Naive B cell (primary cell): Measurements from ENCODE around the gene RGS10. TPM values are rescaled to one million over a fixed set of nuclear protein-coding genes. Genes with fewer than 3 reads are reported as not detected.
A peak's percentile ranks its signal among the peaks of the same experiment; 100 is the strongest.
"Not testable (repeated sequence)": the region's sequence is repeated elsewhere in the genome, so short reads cannot be mapped to it uniquely, and the experiment has no call there.

Experiments
- ATAC-seq, 2 donors: fragments of 150-1000 bp; cut with Tn5 transposase; 2 replicates each; pipeline ENCODE4 v1.10.0; 2021; ENCODE audit warnings: low read depth in 2 of 2, mild to moderate bottlenecking in 2 of 2, moderate library complexity in 2 of 2
- DNase-seq: peaks from one replicate; pipeline ENCODE4 v3.0.0; 2022
- H3K27ac Mint-ChIP-seq, 6 donors: one replicate each; pipeline ENCODE4 v1.8.0; 2020 to 2022; ENCODE audit warnings: mild to moderate bottlenecking in 6 of 6, mixed read lengths in 6 of 6, moderate library complexity in 5 of 6, inconsistent platforms in 2 of 6
- H3K27me3 Mint-ChIP-seq, 3 donors: one replicate each; pipeline ENCODE4 v1.8.0; 2021 to 2022; ENCODE audit warnings: mixed read lengths in 3 of 3, mild to moderate bottlenecking in 1 of 3
- H3K36me3 Mint-ChIP-seq, 2 donors: one replicate each; pipeline ENCODE4 v1.8.0; 2020 to 2022; ENCODE audit warnings: mixed read lengths in 2 of 2, inconsistent platforms in 1 of 2, mild to moderate bottlenecking in 1 of 2
- H3K4me1 Mint-ChIP-seq, 3 donors: one replicate each; pipeline ENCODE4 v1.8.0; 2020 to 2022; ENCODE audit warnings: mixed read lengths in 3 of 3, inconsistent platforms in 1 of 3, mild to moderate bottlenecking in 1 of 3, moderate library complexity in 1 of 3
- H3K4me3 Mint-ChIP-seq, 8 donors: one replicate each; pipeline ENCODE4 v1.8.0; 2020 to 2022; ENCODE audit warnings: mild to moderate bottlenecking in 8 of 8, mixed read lengths in 8 of 8, moderate library complexity in 8 of 8, inconsistent platforms in 2 of 8
- H3K9me3 Mint-ChIP-seq, 7 donors: one replicate each; pipeline ENCODE4 v1.8.0; 2020 to 2022; ENCODE audit warnings: mixed read lengths in 7 of 7, mild to moderate bottlenecking in 5 of 7, inconsistent platforms in 2 of 7, moderate library complexity in 1 of 7
- polyA plus RNA-seq, 6 donors: library from polyadenylated mRNA; unstranded; fragments of 300-500 nt; fragmentation: Illumina TruSeq; gene quantifications; one replicate each; pipeline ENCODE4 v1.2.3, GENCODE V29; 2021; ENCODE audit warnings: low read depth in 6 of 6

RGS10 gene
- polyA plus RNA-seq, 6 donors from 2014 or later: 15.0 to 25.0 (median 20.4) TPM

DNA sequence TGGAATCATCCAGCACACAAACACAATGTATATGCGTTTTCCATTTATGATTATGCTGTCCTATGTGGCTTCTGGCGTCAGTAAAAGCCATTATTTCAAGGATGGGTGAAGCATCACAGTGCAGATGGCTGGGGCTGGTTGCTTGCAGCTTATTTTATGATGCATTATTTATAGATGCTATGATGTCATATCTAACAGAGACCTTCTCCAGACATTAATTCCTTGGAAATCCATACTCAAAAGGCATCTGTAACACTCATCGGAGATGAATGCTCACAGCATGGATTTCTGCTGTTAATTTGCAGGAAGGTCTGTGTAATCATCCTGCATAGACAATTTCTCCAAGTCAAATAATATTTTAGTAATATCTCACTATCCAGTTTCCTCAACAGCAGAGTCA, 7.2 kb downstream of the RGS10 start:
- DNase-seq (no peak), ATAC-seq (no peak)
- H3K9me3 Mint-ChIP-seq: no peaks in the 10 kb centered on the region
- peaks cover 0 to 25% (median 24%) of the 10 kb centered on the region in 3 donors for H3K4me1 Mint-ChIP-seq
- H3K36me3 Mint-ChIP-seq: no peaks in the 10 kb centered on the region
- no peak overlapping the region for H3K27ac Mint-ChIP-seq
- H3K4me3 Mint-ChIP-seq: no peak overlapping the region
- H3K27me3 Mint-ChIP-seq: no peaks in the 10 kb centered on the region

DNA sequence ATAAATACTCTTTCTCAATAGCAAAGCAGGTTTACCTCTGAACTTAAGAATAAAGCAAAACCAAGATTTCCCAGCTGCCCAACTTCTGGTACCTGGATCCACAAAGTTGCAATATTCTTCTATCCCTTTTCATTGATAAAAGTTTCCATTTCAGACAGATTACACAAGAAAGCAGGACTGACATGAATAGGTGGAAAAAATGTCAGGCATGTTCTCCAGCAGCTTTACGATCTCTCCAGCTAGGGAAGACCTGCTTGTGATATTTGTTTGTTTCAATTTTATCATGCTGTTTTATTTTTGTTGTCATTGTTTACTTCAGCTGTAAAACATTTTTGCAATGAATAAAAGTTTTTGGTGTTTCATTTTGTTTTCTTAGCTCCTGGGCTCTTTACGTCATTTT, 9.0 kb downstream of the RGS10 start:
- H3K9me3 Mint-ChIP-seq: no peaks in the 10 kb centered on the region
- H3K4me1 Mint-ChIP-seq: peaks cover 0 to 14% (median 13%) of the 10 kb centered on the region in 3 donors

DNA sequence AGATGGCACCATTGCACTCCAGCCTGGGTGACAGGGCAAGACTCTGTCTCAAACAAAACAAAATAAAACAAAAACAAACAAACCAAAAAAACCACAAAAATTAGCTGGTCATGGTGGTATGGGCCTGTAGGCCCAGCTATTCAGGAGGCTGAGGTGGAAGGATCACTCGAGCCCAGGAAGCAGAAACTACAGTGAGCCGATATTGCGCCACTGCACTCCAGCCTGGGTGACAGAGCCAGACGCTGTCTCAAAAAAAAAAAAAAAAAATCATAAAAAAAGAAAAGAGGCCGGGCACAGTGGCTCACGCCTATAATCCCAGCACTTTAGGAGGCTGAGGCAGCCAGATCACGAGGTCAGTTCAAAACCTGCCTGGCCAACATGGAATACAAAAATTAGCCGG, 9.7 kb downstream of the RGS10 start:
- DNase-seq, H3K4me3 Mint-ChIP-seq, H3K9me3 Mint-ChIP-seq, ATAC-seq, H3K27me3 Mint-ChIP-seq, H3K36me3 Mint-ChIP-seq, H3K4me1 Mint-ChIP-seq: not testable (repeated sequence)
- H3K27ac Mint-ChIP-seq: peak overlapping the region in 1 of 6 donors; percentile 67

More for the DNA sequence above, 9.0 kb downstream of the RGS10 start:
- Mint-ChIP-seq H3K27me3 (no peaks in the 10 kb centered on the region), H3K27ac (no peak overlapping the region), H3K4me3 (peak overlapping the region in 1 of 8 donors; percentile 74), H3K36me3 (no peaks in the 10 kb centered on the region)
- DNase-seq: no peak
- ATAC-seq: no peak

DNA sequence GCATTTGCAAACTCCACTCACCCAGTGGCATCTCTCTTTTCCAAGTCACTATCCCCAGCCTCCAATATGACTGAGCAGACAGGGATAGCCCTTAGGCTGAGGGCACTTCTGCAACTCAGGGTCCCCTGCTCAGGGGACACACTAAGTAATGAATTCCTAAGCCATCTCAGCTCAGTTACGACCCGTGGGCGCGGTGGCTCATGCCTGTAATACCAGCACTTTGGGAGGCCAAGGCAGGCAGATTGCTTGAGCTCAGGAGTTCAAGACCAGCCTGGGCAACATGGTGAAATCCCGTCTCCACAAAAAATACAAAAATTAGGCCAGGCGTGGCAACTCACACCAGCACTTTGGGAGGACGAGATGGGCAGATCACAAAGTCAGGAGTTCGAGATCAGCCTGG, 10.3 kb downstream of the RGS10 start:
- not testable (repeated sequence) for H3K4me3 Mint-ChIP-seq, H3K27me3 Mint-ChIP-seq, H3K9me3 Mint-ChIP-seq, H3K36me3 Mint-ChIP-seq, H3K27ac Mint-ChIP-seq, ATAC-seq, H3K4me1 Mint-ChIP-seq, DNase-seq

DNA sequence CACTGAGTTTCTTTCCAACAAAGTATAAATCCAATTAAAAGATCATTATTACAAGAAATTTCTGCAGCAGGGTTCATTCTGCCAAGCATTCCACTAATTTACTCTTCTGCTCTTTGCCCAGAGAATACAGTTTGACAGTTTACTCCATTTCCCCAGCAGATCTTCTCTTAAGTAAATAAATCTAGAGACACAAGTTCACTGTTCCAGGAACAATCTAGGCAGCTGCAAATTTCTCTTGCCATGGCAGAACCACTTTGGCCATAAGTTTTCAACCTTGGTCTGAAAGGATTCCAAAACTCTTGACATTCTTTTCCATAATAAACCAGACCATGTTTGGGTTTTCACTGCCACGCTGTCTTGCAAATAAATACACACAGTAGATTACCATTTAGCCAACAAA, 11.5 kb downstream of the RGS10 start:
- Mint-ChIP-seq H3K27ac (no peak overlapping the region), H3K4me3 (no peak overlapping the region), H3K27me3 (no peaks in the 10 kb centered on the region), H3K4me1 (peaks cover 0 to 2% (median 0%) of the 10 kb centered on the region in 3 donors), H3K36me3 (no peaks in the 10 kb centered on the region), H3K9me3 (no peaks in the 10 kb centered on the region)
- no peak for DNase-seq
- no peak for ATAC-seq

DNA sequence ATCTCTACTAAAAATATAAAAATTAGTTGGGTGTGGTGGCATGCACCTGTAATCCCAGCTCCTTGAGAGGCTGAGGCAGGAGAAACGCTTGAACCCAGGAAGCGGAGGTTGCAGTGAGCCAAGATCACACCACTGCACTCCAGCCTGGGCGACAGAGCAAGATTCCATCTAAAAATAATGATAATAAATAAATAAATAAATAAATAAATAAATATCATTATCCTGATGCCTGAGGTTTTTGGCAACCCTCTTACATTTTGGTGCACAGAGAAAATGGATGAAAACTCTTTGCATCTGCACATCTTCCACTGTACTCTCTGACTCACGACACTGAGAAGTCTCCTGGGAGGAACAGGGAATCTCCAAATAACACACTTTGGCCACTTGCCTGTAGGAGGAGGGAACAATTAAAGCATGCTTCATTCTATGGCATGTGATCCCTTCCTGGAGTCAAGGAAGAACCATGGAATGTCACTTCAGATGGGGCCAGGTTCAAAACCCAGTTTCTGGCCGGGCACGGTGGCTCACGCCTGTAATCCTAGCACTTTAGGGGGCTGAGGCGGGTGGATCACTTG, 13.8 kb downstream of the RGS10 start:
- not testable (repeated sequence) for H3K27me3 Mint-ChIP-seq, H3K4me3 Mint-ChIP-seq, H3K9me3 Mint-ChIP-seq, ATAC-seq, H3K4me1 Mint-ChIP-seq, H3K27ac Mint-ChIP-seq, DNase-seq, H3K36me3 Mint-ChIP-seq

DNA sequence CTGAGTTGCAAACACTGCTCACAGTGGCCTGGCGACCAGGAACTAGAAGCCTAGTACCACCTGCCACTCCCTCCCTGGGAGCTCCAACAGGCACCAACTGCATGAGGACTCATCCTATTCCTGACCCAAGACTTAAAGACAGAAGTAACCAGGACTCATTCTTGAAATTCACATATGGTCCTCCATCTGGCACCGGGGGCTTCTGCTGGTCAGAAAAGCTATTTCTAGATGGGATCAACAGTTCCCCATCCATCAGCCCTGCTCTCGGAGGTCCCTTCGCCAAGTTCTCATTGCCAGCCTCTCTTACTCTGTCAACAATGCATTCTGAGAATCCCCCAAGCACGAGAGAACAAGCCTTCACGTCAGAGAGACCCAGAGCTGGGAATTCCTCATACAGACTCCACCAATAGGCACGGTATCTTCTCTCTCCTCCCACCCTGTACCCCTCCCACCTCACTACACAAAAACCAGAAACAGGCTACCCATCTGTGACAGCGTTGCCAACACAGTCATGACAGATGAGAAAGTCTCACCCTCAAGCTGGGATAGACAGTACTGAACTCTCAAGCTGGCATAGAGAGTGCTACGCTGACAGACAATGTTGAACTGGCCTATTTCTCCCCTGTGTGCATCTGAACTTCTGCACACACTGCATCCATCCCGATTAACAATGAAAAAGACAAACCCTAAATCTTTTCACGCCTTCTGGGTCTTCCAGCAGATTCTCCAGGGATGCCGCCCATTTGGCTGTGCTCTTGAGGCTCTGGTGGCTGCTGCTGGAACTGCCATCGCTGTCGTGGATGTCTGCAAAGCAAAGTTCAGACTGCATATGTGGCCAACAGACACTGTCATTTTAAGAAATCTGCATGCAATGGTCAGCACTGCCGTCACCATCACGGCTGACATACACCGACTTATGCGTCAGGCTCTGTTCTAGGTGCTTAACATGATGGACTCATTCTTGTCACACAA, 15.6 kb downstream of the RGS10 start:
- no peak overlapping the region for H3K4me3 Mint-ChIP-seq
- peaks cover 0 to 2% (median 0%) of the 10 kb centered on the region in 3 donors for H3K4me1 Mint-ChIP-seq
- DNase-seq (no peak), ATAC-seq (no peak)
- no peaks in the 10 kb centered on the region for H3K27me3 Mint-ChIP-seq
- H3K9me3 Mint-ChIP-seq: no peaks in the 10 kb centered on the region
- H3K36me3 Mint-ChIP-seq: no peaks in the 10 kb centered on the region
- peak overlapping the region in 1 of 6 donors; percentile 57 for H3K27ac Mint-ChIP-seq

DNA sequence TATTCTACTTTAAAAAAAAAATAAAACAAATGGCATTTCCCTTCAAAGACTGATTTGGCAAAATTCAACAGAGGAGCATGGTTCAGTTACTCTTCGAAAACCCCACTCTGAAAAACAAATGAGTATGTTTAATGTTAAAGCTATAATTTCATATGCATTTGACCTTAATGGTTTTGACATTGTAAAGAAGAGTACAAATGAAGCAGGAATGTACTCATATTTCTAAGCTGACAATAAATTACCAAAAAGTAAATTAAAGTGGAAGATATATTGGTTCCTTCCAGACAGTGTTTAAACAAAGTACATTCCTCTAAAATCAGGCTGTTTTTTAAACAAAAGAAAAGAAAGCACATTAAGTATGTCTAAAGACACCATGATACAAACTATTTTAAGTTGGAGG, 16.4 kb downstream of the RGS10 start:
- H3K36me3 Mint-ChIP-seq: no peaks in the 10 kb centered on the region
- no peak overlapping the region for H3K27ac Mint-ChIP-seq
- H3K4me1 Mint-ChIP-seq: peaks cover 0 to 2% (median 0%) of the 10 kb centered on the region in 3 donors
- DNase-seq (no peak), ATAC-seq (no peak)
- H3K9me3 Mint-ChIP-seq: no peaks in the 10 kb centered on the region
- no peaks in the 10 kb centered on the region for H3K27me3 Mint-ChIP-seq
- no peak overlapping the region for H3K4me3 Mint-ChIP-seq

DNA sequence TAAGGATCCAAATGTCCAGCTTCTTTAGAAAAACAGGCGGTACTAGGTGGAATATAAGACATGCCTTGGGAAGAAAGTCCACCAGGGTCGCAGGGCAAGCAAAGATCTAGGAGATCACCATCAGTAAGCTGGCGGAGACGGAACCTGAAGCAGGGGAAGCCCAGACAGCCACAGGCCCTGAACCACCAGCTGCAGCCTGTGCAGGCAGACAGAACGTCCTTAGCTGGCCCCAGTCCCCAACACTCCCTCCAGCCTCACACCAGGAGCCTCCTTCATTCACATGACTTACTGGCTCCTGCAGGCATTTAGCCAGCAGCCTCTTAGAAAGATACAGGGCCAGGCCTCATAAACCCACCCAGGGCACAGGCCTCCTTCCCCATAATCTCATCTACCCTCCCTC, 17.4 kb downstream of the RGS10 start:
- Mint-ChIP-seq H3K36me3 (no peaks in the 10 kb centered on the region), H3K27ac (no peak overlapping the region), H3K4me1 (peaks cover under 1 to 2% (median under 1%) of the 10 kb centered on the region in 3 donors), H3K4me3 (no peak overlapping the region), H3K9me3 (no peaks in the 10 kb centered on the region), H3K27me3 (no peaks in the 10 kb centered on the region)
- DNase-seq (no peak), ATAC-seq (no peak)

DNA sequence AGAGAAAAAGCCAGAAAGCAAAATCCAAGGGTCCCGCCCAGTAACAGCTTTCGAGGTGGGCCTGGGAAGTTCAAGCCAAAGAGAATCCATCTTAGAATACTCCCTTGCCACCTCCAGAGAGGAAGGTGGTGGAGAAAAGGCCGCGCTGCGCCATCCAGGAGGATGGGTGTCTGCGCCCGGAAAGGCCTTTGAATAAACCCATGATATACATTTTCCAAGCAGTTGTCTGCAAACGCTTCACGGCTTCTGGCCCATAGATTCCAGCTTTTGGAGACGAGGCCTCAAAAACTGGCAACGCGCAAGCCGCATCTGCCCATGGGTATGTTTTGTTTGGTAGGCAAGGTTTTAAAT, 17.8 kb downstream of the RGS10 start:
- Mint-ChIP-seq H3K27me3 (no peaks in the 10 kb centered on the region), H3K27ac (no peak overlapping the region), H3K9me3 (no peaks in the 10 kb centered on the region), H3K36me3 (no peaks in the 10 kb centered on the region), H3K4me1 (peaks cover 2 to 5% (median 4%) of the 10 kb centered on the region in 3 donors), H3K4me3 (no peak overlapping the region)
- ATAC-seq (no peak), DNase-seq (no peak)

DNA sequence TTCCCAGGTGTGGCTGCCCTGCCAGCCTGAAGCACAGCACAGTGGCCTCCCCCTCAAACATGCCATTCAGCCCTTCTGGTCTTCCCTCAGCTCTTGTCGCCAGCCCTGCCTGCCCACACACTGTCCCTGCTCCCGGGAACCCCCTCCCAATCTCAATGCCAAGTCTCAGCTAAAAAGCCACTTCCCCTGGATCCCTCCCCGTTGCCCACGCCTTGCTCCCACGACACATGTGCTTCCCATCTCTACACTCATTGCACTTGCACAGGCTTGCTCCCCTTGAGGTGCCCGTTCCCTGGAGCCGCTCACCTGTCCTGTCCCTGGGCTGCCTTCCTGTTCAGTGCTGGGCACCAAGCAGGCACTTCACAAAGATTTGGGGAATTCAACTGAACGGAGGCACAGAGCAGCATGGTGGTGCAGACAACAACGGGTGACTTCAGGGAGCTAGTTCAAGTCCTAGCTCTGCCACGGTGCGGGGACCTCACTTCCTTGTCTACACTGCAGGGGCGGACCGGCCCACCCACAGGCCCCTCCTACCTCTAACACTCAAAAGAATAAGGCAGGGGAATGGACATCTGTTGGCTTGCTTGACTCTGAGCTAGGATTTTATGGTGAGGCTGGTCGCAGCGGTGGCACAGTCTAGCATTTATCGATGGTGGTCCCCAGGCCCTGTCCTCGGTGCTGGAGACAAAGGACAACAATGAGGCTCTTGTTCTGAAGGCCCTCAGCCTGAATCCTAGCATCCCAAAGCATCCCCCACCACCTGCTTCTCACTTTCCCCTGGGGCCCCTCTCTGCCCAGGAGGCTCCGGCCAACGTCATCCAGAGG, 18.4 kb downstream of the RGS10 start:
- Mint-ChIP-seq H3K4me1 (peaks cover 5 to 9% (median 8%) of the 10 kb centered on the region in 3 donors), H3K27ac (peak overlapping the region in 3 of 6 donors; percentile 14 to 80 (median 69)), H3K36me3 (no peaks in the 10 kb centered on the region), H3K9me3 (no peaks in the 10 kb centered on the region), H3K4me3 (peak overlapping the region in 1 of 8 donors; percentile 69), H3K27me3 (no peaks in the 10 kb centered on the region)
- DNase-seq (no peak), ATAC-seq (no peak)

DNA sequence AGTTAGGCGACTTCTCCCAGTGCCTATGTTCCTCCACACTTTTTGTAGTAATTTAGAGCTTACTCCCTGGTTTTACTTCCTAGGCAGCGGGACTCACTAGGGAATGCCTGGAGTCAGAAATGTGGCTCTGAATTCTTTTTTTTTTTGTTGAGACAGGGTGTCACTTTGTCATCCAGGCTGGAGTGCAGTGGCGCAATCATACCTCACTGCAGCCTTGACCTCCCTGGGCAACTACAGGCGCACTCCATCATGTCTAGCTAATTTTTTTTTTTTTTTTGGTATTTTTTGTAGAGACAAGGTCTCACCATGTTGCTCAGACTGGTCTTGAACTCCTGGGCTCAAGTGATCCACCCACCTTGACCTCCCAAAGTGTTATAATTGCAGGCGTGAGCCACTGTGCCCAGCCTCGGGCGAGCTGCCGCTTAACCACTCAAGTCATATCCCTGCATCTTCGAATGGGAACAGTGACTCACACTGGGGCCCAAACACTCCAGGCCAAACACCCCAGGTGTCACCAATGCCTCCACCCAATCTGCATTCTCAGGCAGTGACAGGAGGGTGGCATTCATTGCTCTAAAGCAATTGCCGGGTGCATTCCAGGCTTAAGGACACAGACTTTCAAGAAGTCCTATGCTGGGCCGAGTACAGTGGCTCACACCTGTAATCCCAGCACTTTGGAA, 19.6 kb downstream of the RGS10 start:
- Mint-ChIP-seq H3K4me1 (peaks cover 14 to 18% (median 16%) of the 10 kb centered on the region in 3 donors), H3K9me3 (no peaks in the 10 kb centered on the region), H3K27me3 (no peaks in the 10 kb centered on the region), H3K27ac (no peak overlapping the region), H3K4me3 (no peak overlapping the region), H3K36me3 (no peaks in the 10 kb centered on the region)
- ATAC-seq (no peak), DNase-seq (no peak)
